GM19467 (cell line): ENCODE measurements around the gene GNA14.

Experiments
- ATAC-seq: cut with Tn5 transposase; IDR thresholded peaks from one replicate; pipeline ENCODE4 v1.9.1; 2021; ENCODE audit warnings: mild to moderate bottlenecking, moderate library complexity; ENCODE audit not compliant: unreplicated experiment

The GNA14 gene

GRCh38 chr9:77543131-77543822 lies 104.8 kb downstream of the GNA14 start:
- no peak for ATAC-seq

- no peak for ATAC-seq
Measured at GRCh38 chr9:77541600-77541999, 106.5 kb downstream of the GNA14 start.

GRCh38 chr9:77541055-77541454 lies 107.1 kb downstream of the GNA14 start:
- ATAC-seq: no peak

- no peak for ATAC-seq
Measured at GRCh38 chr9:77534376-77535057, 113.6 kb downstream of the GNA14 start.

- no peak for ATAC-seq
Measured at GRCh38 chr9:77533671-77534070, 114.5 kb downstream of the GNA14 start.

- no peak for ATAC-seq
Measured at GRCh38 chr9:77532607-77533006, 115.5 kb downstream of the GNA14 start.

GRCh38 chr9:77531400-77531799 lies 116.7 kb downstream of the GNA14 start:
- ATAC-seq: no peak

GRCh38 chr9:77523891-77524290 lies 124.2 kb downstream of the GNA14 start:
- no peak for ATAC-seq

- ATAC-seq: no peak
Measured at GRCh38 chr9:77521091-77521490, 127.0 kb downstream of the GNA14 start.

GRCh38 chr9:77518688-77519087 lies 129.4 kb downstream of the GNA14 start:
- ATAC-seq: no peak

- ATAC-seq: no peak
Measured at GRCh38 chr9:77516781-77517180, 131.3 kb downstream of the GNA14 start.

- no peak for ATAC-seq
Measured at GRCh38 chr9:77514886-77515711, 133.0 kb downstream of the GNA14 start.

- ATAC-seq: no peak
Measured at GRCh38 chr9:77513457-77513856, 134.7 kb downstream of the GNA14 start.

GRCh38 chr9:77512876-77513275 lies 135.2 kb downstream of the GNA14 start:
- no peak for ATAC-seq

GRCh38 chr9:77511525-77511924 lies 136.6 kb downstream of the GNA14 start:
- ATAC-seq: no peak

- no peak for ATAC-seq
Measured at GRCh38 chr9:77510666-77511065, 137.5 kb downstream of the GNA14 start.

GRCh38 chr9:77508396-77508795 lies 139.7 kb downstream of the GNA14 start:
- no peak for ATAC-seq

- ATAC-seq: no peak
Measured at GRCh38 chr9:77507212-77507961, 140.7 kb downstream of the GNA14 start.

GRCh38 chr9:77505232-77505631 lies 142.9 kb downstream of the GNA14 start:
- ATAC-seq: no peak

GRCh38 chr9:77502568-77502967 lies 145.6 kb downstream of the GNA14 start:
- ATAC-seq: no peak

GRCh38 chr9:77498891-77499290 lies 149.2 kb downstream of the GNA14 start:
- ATAC-seq: no peak
